NCI-H446 (cell line): Measurements from ENCODE around the gene POLR2A.
"Not testable (repeated sequence)": the region's sequence is repeated elsewhere in the genome, so short reads cannot be mapped to it uniquely, and the experiment has no call there.

ENCODE experiments used
- DNase-seq, 2 experiments: peaks; one replicate each; lab custom pipeline; 2025; lab: John Stamatoyannopoulos, UW

The POLR2A gene

GRCh38 chr17:7460850-7461660, 23.1 kb upstream of the POLR2A start:
- DNase-seq: no peak

DNA sequence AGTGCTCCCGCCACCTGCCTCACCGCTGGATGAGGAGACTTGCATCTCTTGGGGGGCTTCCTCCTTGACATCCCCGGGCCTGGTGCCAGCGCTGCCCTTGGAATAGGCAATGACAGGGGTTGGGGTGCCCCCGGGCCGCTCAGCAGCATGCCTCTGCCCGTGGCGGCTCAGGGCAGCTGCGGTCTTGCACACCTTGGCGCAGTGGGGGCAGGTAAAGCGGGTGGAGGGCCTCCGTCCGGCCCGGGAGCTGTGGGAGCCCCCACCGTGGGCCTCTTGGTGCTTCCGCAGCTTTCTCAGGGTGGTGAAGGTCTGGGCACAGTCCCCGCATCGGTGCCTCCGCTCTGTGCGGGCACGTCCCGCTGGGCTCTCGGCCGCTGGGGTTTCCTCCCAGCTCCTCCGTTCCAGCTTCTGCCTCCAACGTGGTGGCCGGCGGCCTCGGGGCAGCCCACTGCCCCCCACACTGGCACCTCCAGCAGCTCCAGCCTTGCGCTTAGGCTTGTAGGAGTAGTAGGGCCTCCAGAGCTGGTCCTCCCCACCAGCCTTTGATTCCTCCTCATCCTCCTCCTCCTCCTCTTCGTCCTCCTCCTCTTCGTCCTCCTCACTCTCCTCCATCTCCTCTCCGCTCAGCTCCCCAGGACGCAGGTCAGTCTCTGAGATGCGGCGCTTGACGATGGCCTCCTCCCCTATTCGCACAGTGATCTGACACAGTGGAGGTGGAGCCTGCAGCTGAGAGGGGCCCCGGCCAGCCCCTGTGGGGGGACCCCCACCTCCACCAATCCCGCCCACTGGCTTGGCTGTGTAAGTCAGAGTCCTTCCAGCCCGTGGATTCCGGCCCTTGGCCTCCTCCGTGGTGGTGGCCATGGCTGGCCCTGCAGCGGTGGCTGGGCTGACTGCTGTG, 21.4 kb upstream of the POLR2A start:
- DNase-seq: no peak

DNA sequence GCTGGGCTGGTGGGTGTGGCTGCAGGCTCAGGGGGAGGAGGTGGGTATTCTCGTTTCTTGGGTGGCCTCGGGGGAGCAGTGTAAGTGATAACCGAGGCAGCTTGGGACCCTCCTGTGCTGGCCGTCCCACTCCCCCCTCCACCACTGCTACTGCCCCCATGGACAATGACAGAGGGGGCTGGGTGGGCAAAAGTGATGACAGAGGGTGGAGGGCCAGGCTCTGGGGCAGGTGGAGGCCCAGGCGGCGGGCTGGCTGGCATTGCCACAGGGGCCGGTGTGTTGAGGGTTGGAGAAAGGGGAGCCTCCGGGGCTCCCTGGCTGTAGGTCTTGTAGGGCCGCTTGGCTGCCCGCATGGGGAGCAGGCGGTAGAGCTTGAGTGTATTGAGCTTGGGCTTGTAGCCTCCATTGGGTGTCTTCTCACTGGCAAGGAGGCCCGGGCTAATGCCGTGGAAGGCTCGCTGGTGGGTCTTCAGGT, 20.8 kb upstream of the POLR2A start:
- no peak for DNase-seq

DNA sequence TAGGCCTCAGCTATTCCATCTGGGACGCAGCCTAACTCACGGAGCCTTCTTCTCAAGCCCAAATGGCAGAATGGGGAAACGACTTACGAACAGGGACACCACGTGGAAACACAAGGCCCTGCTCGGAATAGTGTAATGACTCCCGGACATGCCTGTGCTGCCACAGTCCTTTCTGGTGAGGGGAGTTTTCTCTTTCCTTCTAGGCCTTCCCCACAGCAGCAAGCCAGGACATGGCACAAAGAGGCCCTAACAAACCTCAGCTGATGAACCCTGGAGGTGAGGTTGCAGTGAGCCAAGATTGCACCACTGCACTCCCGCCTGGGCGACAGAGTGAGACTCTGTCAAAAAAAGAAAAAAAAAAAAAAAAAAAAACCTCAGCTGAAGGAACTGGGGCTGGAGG, 20.1 kb upstream of the POLR2A start:
- DNase-seq: no peak

GRCh38 chr17:7465597-7466275, 18.4 kb upstream of the POLR2A start:
- DNase-seq: no peak

DNA sequence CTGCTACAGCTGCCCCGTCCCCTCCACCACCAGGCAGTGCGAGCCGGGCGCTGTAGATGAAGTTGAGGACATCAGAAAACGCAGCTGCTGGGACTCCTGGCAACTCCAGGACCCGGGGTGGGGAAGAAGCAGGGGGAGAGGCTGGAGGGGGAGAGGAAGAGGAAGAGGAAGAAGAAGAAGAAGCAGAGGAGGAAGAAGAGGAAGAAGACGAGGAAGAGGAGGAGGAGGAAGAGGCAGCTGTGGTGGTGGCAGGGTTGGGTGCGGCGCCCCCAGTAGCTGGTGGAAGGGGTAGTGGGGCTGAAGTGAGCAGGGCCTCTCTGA, 17.9 kb upstream of the POLR2A start:
- DNase-seq: no peak

DNA sequence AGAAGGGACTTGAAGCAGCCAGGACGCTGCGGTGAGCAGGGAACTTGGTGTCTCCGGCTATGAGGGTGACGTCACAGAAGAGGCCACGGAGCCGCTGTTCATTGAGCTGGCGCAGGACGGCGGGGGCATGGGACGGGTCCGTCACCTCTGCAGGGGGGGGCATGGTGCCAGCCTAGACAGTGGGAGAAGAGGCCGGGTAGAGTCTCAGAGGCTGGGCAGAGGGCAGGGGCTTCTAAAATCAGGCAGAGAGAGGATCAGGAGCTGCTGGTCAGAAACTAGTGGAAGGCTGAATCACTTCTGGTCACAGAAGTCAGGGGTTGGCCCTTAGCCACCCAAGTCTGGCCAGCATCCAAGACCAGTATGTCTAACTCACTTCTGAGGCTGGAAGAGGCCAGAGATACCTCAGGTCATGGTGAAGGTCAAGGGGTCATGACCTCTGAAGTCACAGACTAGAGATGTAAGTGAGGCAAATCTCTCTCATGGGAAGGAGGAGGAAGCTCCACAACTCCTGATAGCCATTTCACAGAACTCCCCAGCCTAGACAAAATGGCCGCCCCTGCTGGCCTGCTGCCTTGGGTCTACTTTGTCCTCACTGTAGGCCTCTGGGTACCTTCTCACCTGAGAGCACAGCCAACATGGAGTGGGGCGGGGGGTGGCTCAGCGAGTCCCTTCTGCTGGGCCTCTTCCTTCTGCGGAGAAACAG, 17.4 kb upstream of the POLR2A start:
- no peak for DNase-seq

DNA sequence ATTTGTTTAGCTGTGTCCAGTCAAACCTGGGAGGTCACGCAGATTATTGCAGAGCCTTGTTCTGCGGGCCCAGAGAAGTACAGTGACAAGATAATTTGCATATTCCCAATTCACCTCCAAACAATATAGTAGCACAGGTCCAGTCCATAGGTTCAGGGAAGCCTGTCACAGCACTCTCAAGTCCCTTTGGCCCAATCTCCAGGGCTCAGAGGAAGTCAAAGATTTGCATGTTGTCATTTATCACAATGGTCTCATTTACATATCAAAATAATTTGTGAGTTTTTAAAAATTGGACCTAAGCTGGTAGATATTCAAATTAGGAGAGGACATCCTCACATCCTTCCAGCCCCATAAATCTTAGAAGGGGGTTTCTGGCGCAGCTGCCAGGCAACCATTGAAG, 16.7 kb upstream of the POLR2A start:
- no peak for DNase-seq

DNA sequence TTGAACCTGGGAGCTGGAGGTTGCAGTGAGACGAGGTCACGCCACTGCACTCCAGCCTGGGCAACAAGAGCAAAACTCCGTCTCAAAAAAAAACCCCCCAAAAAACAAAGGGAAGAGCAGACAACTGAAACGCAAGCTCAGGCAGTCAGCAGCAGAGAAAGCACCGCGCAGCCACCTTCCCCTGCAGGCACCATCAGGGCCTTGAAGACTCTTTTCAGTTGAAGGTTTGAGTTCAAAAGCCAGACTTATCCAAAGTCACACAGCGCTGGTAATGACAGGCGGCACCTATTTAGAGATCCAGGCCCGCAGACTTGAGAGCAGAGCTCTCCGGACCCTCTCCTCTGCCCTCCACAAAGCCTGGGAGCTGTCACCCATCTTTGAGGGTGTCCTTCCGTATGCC, 15.9 kb upstream of the POLR2A start:
- DNase-seq: no peak

DNA sequence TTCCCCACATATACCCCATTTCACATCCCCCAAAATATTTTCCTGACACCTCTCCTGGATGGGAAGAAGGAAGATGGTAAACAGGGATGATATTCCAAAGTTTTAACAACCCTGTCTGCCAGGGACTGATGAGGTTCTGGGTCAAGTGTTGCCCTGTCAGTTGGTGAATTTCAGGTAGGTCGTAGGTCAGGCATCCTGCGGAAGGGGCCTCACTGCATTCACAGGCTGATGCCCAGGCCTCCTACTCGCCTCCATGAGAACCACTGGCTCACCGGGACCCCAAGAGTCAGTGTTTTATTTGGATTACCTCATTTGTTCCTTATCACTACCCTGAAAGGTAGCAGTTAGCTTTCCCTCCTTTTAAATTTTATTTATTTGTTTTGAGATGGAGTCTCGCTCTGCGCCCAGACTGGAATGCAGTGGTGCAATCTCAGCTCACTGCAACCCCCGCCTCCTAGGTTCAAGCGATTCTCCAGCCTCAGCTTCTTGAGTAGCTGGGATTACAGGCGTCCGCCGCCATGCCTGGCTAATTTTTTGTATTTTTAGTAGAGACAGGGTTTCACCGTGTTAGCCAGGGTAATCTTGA, 15.3 kb upstream of the POLR2A start:
- no peak for DNase-seq

GRCh38 chr17:7469843-7470242, 14.3 kb upstream of the POLR2A start:
- not testable (repeated sequence) for DNase-seq

GRCh38 chr17:7470457-7470973, 13.7 kb upstream of the POLR2A start:
- DNase-seq: not testable (repeated sequence)

DNA sequence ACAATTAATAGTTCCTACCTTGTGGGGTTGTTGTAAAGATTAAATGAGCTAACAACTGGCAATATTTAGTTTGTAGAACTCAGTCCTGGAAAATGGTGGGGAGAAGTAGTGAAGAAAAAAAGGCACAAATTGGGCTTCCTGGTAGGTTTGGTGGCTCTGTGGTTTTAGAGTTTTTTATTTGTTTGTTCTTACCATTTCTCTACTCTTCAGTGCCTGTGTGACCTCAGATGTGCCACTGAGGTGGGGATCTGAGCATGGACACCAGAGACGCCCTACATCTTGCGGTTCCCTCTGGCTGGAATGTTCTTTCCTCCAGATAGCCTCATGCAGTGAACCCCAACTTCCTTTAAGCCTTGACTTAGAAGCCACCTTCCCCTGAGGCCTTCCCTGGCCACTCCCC, 12.4 kb upstream of the POLR2A start:
- DNase-seq: no peak

- DNase-seq: not testable (repeated sequence)
Observed at GRCh38 chr17:7474767-7475166, 9.4 kb upstream of the POLR2A start.

- DNase-seq: no peak
Observed at GRCh38 chr17:7475764-7476422, 8.3 kb upstream of the POLR2A start.

DNA sequence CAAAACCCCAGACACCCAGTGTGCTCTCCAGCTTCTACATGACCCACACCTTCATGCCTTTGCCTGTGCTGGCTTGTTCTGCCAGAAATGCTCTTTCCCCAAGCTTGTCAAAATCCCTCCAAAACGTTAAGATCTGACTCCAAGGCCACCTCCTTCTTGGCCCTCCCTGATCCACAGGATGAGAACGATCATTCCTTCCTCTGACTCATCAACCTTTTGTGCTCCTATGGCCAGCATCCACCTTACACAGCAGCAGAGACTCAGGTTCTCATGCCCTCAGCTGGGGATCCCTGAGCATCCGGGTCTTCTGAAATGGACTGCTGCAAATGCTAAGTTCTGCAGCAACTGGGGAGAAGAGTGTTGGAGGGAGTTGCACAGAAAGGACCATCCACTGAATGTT, 7.7 kb upstream of the POLR2A start:
- no peak for DNase-seq

- DNase-seq: no peak
Observed at GRCh38 chr17:7476951-7477350, 7.2 kb upstream of the POLR2A start.

GRCh38 chr17:7477392-7478275, 6.5 kb upstream of the POLR2A start:
- DNase-seq: no peak

DNA sequence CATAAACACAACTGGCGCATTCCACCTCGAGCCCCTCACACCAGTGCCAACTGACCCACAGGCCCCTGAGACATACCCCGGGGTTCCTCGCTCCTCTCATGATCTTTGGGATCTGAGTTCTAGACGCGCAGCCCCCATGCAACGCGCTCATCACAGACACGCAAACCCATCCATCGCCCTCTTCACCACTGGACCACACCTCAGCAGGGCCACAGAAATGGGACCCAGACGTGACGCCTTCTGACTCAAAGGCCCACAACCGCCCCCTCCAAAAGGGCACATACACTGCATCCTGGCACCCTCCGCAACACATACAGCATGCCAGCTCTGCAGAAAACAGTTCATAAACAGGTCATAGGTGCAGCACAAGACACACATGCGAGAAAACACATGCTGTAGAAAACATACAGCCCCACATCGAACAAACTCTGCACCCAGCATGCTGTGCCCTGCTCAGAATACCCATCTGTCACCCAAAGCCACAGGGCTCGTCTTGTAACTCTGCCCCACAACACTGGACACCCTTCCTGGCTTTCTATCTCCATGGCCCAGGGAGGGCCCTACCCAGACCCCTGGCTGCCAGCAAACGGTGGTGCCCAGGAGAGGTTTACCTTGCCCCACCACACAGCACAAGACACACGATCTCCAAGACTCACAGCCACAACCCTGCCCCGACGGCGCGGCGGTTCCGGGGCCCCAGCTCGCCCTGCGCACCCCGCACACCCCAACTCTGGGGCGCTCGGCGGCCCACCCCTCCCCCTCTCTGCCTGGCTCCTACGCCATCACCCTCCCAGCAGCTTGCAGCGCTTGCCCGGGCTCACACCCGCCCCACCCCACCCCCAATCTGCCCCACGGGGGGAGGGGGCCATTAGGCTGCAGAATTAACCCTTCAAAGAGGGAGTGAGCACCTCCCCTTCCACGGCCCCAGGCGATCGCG, 5.6 kb upstream of the POLR2A start:
- no peak for DNase-seq
